HG03196 (cell line): ENCODE results near the gene CMAS.

Experiments
- ATAC-seq: cut with Tn5 transposase; IDR thresholded peaks from one replicate; pipeline ENCODE4 v1.9.1; 2021; ENCODE audit not compliant: unreplicated experiment

The CMAS gene

GRCh38 chr12:22105542-22105941 is 59.5 kb downstream of the CMAS start:
- ATAC-seq = no peak

DNA sequence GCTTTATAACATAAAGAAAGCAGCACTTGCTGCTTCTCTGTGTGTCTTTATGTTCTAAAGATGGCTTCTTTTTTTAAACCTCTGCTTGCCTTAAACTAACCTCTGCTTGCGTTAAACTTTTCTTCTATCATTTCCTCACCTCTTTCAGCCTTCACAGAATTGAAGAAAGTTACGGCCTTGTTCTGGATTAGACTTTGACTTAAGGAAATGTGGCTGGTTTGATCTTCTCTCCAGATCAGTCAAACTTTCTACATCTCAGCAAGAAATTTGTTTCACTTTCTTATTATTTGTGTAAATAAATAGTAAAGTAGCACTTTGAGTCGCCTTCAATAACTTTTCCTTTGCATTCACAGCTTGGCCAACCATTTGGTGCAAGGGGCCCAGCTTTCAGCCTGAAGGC is 64.2 kb downstream of the CMAS start:
- ATAC-seq = no peak
